Neural progenitor cell (in vitro differentiated cells): ENCODE measurements around the gene EXO5.

Experiments used
- CTCF ChIP-seq: fragments of 200-600 bp; sonication (generic); IDR thresholded peaks from 2 replicates; pipeline ENCODE4 v1.5.1; 2017; ENCODE audit warnings: antibody characterized with exemption, mild to moderate bottlenecking
- EZH2phosphoT487 ChIP-seq: fragments of 200-600 bp; sonication (generic); IDR thresholded peaks from 2 replicates; pipeline ENCODE4 v1.6.1; 2017; ENCODE audit warnings: antibody characterized with exemption

GRCh38 chr1:40553017-40553416, 44.5 kb downstream of the EXO5 start:
- TF ChIP-seq CTCF (no peak), EZH2phosphoT487 (no peak)
